GM12878 (cell line): ENCODE results near the gene CHRNE. TPM values are rescaled to one million over a fixed set of nuclear protein-coding genes. Genes with fewer than 3 reads are reported as not detected.
A peak's percentile ranks its signal among the peaks of the same experiment; 100 is the strongest.

ENCODE experiments used
- BACH1 ChIP-seq: fragments of 450-650 bp; IDR thresholded peaks from 2 replicates; pipeline ENCODE4 v1.6.1; 2017; ENCODE audit warnings: mild to moderate bottlenecking, borderline replicate concordance
- BCL3 ChIP-seq: IDR thresholded peaks from 2 replicates; pipeline ENCODE4 v1.6.1; 2011; ENCODE audit warnings: borderline replicate concordance, low read depth, mild to moderate bottlenecking, moderate library complexity, low read length; ENCODE audit not compliant: insufficient read depth, poor library complexity, severe bottlenecking
- BRCA1 ChIP-seq: IDR thresholded peaks from 2 replicates; pipeline ENCODE4 v1.6.1; 2011; ENCODE audit warnings: low read depth, low read length, improper control_type of control experiment
- CHD4 ChIP-seq: fragments of 200-600 bp; sonication (generic); IDR thresholded peaks from 2 replicates; pipeline ENCODE4 v1.6.1; 2016; ENCODE audit warnings: mild to moderate bottlenecking
- E2F8 ChIP-seq: fragments of 450-650 bp; IDR thresholded peaks from 2 replicates; pipeline ENCODE4 v1.6.1; 2018; ENCODE audit warnings: mild to moderate bottlenecking, low read depth, moderate library complexity; ENCODE audit not compliant: partially characterized antibody
- EED ChIP-seq: sonication (generic); IDR thresholded peaks from 2 replicates; pipeline ENCODE4 v1.6.1; 2016; ENCODE audit warnings: antibody characterized with exemption, low read depth
- EP300 ChIP-seq, 2 experiments: fragments of 150-350 bp in 1 of 2; IDR thresholded peaks; 2 replicates each; pipeline ENCODE4 v1.6.1; 2011 to 2012; ENCODE audit warnings: low read depth in 2 of 2, low read length in 2 of 2, borderline replicate concordance in 1 of 2, improper control_type of control experiment in 1 of 2, inconsistent platforms in 1 of 2; ENCODE audit not compliant: control insufficient read depth in 1 of 2
- HCFC1 ChIP-seq: fragments of 150-350 bp; IDR thresholded peaks from 2 replicates; pipeline ENCODE4 v1.6.1; 2014; ENCODE audit warnings: low read length
- HDGF ChIP-seq: fragments of 450-650 bp; IDR thresholded peaks from 2 replicates; pipeline ENCODE4 v1.6.1; 2016; ENCODE audit warnings: antibody characterized with exemption
- IRF5 ChIP-seq: fragments of 450-650 bp; IDR thresholded peaks from 2 replicates; pipeline ENCODE4 v1.6.1; 2017; ENCODE audit warnings: borderline replicate concordance
- LARP7 ChIP-seq: fragments of 450-650 bp; IDR thresholded peaks from 2 replicates; pipeline ENCODE4 v1.6.1; 2017; ENCODE audit warnings: mild to moderate bottlenecking
- MEF2A ChIP-seq: IDR thresholded peaks from 2 replicates; pipeline ENCODE4 v1.6.1; 2011; ENCODE audit warnings: low read depth, mild to moderate bottlenecking, low read length, moderate library complexity; ENCODE audit not compliant: insufficient read depth
- MEF2B ChIP-seq: fragments of 450-650 bp; IDR thresholded peaks from 2 replicates; pipeline ENCODE4 v1.6.1; 2018; ENCODE audit warnings: mild to moderate bottlenecking, moderate library complexity; ENCODE audit not compliant: partially characterized antibody, poor library complexity, severe bottlenecking
- MXI1 ChIP-seq: fragments of 150-350 bp; IDR thresholded peaks from 2 replicates; pipeline ENCODE4 v1.6.1; 2011; ENCODE audit warnings: low read depth, mild to moderate bottlenecking, inconsistent platforms, low read length, improper control_type of control experiment
- NFYA ChIP-seq: IDR thresholded peaks from 2 replicates; pipeline ENCODE4 v1.6.1; 2011; ENCODE audit warnings: low read depth, mild to moderate bottlenecking, low read length, improper control_type of control experiment, borderline replicate concordance
- NFYB ChIP-seq: IDR thresholded peaks from 2 replicates; pipeline ENCODE4 v1.6.1; 2011; ENCODE audit warnings: low read depth, mild to moderate bottlenecking, low read length, improper control_type of control experiment, moderate library complexity; ENCODE audit not compliant: insufficient read depth
- NR2C2 ChIP-seq: IDR thresholded peaks from 2 replicates; pipeline ENCODE4 v1.6.1; 2011; ENCODE audit warnings: borderline replicate concordance, low read depth; ENCODE audit not compliant: control insufficient read depth, insufficient read length
- POLR2AphosphoS2 ChIP-seq: IDR thresholded peaks from 2 replicates; pipeline ENCODE4 v1.6.1; 2011; ENCODE audit warnings: low read depth, mild to moderate bottlenecking, low read length, improper control_type of control experiment, moderate library complexity
- RAD21 ChIP-seq: IDR thresholded peaks from 2 replicates; pipeline ENCODE4 v1.6.1; 2011; ENCODE audit warnings: mild to moderate bottlenecking, low read depth, low read length, moderate library complexity; ENCODE audit not compliant: insufficient read depth
- SP1 ChIP-seq: IDR thresholded peaks from one replicate; pipeline ENCODE4 v1.6.1; 2011; ENCODE audit warnings: low read depth, low read length
- SUPT20H ChIP-seq: IDR thresholded peaks from 2 replicates; pipeline ENCODE4 v1.6.1; 2011; ENCODE audit warnings: low read depth, mild to moderate bottlenecking, low read length, moderate library complexity, borderline replicate concordance; ENCODE audit not compliant: control insufficient read depth
- TCF12 ChIP-seq: IDR thresholded peaks from 2 replicates; pipeline ENCODE4 v1.6.1; 2011; ENCODE audit warnings: low read depth, mild to moderate bottlenecking, low read length
- YBX1 ChIP-seq: fragments of 450-650 bp; IDR thresholded peaks from 2 replicates; pipeline ENCODE4 v1.6.1; 2016; ENCODE audit warnings: antibody characterized with exemption
- YY1 ChIP-seq: IDR thresholded peaks from 2 replicates; pipeline ENCODE4 v1.6.1; 2011; ENCODE audit warnings: low read depth, mild to moderate bottlenecking, low read length
- ZNF384 ChIP-seq: IDR thresholded peaks from 2 replicates; pipeline ENCODE4 v1.6.1; 2012; ENCODE audit warnings: low read depth, mild to moderate bottlenecking, low read length, improper control_type of control experiment, borderline replicate concordance
- polyA plus RNA-seq, 11 experiments: library from polyadenylated mRNA; depleted of rRNA in 4 of 11; unstranded in 6 of 11; stranded (reverse) in 5 of 11; fragments of >200 nt; fragmentation: Nextera tagmentation in 4 of 11; fragmentation: Illumina TruSeq in 1 of 11; extraction: Ambion mirVana in 4 of 11; extraction: Trizol in 1 of 11; gene quantifications; 1 replicate in 1 of 11; 2 replicates in 10 of 11; pipeline versions ENCODE4 v1.2.1 to v1.2.3, GENCODE V29; 2011 to 2016; ENCODE audit warnings: inconsistent platforms in 2 of 11, missing spikeins in 2 of 11, low read depth in 1 of 11
- total RNA-seq, 4 experiments: library from RNA; depleted of rRNA in 3 of 4; stranded (reverse); fragments of >200 nt in 3 of 4; fragmentation: Illumina TruSeq in 1 of 4; extraction: Trizol in 1 of 4; gene quantifications; 2 replicates each; pipeline versions ENCODE4 v1.2.1 to v1.2.3, GENCODE V29; 2013 to 2021

The CHRNE gene
- total and polyA plus RNA-seq, 10 of the 15 experiments (the other 5 are each of a cell fraction or from before 2014, with no cell fraction given) = 0.05 to 0.11 (median 0.08) TPM; not detected in 6

- no peak for TF ChIP-seq E2F8
- peak; percentile 37; the same call in 1 of the 2 replicates for TF ChIP-seq EED
- TF ChIP-seq BCL3 = peak; percentile 77
- no peak for TF ChIP-seq LARP7
- TF ChIP-seq NR2C2 = no peak
- peak; percentile 71; the same call in 1 of the 2 replicates for TF ChIP-seq TCF12
- no peak for TF ChIP-seq NFYA
- peak; percentile 58; the same call in 1 of the 2 replicates for TF ChIP-seq POLR2AphosphoS2
- TF ChIP-seq CHD4 = no peak
- no peak for TF ChIP-seq YBX1
- peak; percentile 40 for TF ChIP-seq YY1
- TF ChIP-seq SUPT20H = no peak
- peak; percentile 17 for TF ChIP-seq SP1
- no peak for TF ChIP-seq NFYB
- TF ChIP-seq MEF2A = 0 out of 2 replicates have a peak, but pooled peaks have one; percentile 32
- TF ChIP-seq MXI1 = 0 out of 2 replicates have a peak, but pooled peaks have one; percentile 31
- TF ChIP-seq ZNF384 = peak; percentile 72; the same call in 1 of the 2 replicates
- peak; percentile 81 for TF ChIP-seq BACH1
- peak; percentile 11 for TF ChIP-seq HCFC1
- no peak for TF ChIP-seq MEF2B
- no peak for TF ChIP-seq IRF5
- TF ChIP-seq RAD21 = no peak
- TF ChIP-seq BRCA1 = no peak
- TF ChIP-seq HDGF = no peak
- 0 out of 4 replicates have a peak, but pooled peaks of 1 of the 2 experiments have one; percentile 33 for TF ChIP-seq EP300 (IDR thresholded peaks at IDR 0.05; ENCODE audit: borderline replicate concordance in 1 of 2, control insufficient read depth in 1 of 2, low read depth in 2 of 2, low read length in 2 of 2)
These were observed 46.6 kb upstream of the CHRNE start (continued) for GRCh38 chr17:4949321-4950074.
